Choroid plexus epithelial cell (primary cell): ENCODE data around the gene ITGB1.
"Not testable (repeated sequence)": the region's sequence is repeated elsewhere in the genome, so short reads cannot be mapped to it uniquely, and the experiment has no call there.

Experiments used
- DNase-seq: peaks from one replicate; pipeline ENCODE4 v3.0.0-alpha.2; 2010; ENCODE audit warnings: low read depth
- H3K4me3 ChIP-seq: 2 replicates; pipeline ENCODE4 v1.5.1; 2011; ENCODE audit warnings: low read depth, mild to moderate bottlenecking, control low read depth, low read length, moderate library complexity
- CTCF ChIP-seq: conservative IDR thresholded peaks from 2 replicates; pipeline ENCODE4 v1.5.1; 2011; ENCODE audit warnings: low read depth, mild to moderate bottlenecking, control low read depth, inconsistent platforms, low read length, moderate library complexity

The ITGB1 gene

GRCh38 chr10:32911285-32912016 is 46.6 kb downstream of the ITGB1 start:
- TF ChIP-seq CTCF, result no peak
- H3K4me3 ChIP-seq, result no peak overlapping the region
- no peak for DNase-seq

- H3K4me3 ChIP-seq, DNase-seq: not testable (repeated sequence)
These were observed 48.1 kb downstream of the ITGB1 start for GRCh38 chr10:32909970-32910369.

- no peak overlapping the region for H3K4me3 ChIP-seq
- no peak for DNase-seq
- no peak for TF ChIP-seq CTCF
These were observed 48.6 kb downstream of the ITGB1 start for GRCh38 chr10:32909456-32909855.

GRCh38 chr10:32906595-32906994 is 51.4 kb downstream of the ITGB1 start:
- DNase-seq, result no peak
- no peak overlapping the region for H3K4me3 ChIP-seq
- no peak for TF ChIP-seq CTCF

GRCh38 chr10:32905466-32905865 is 52.6 kb downstream of the ITGB1 start:
- no peak overlapping the region for H3K4me3 ChIP-seq
- DNase-seq, result peak; percentile 34
- TF ChIP-seq CTCF, result no peak

- no peak for DNase-seq
- TF ChIP-seq CTCF, result no peak
- no peak overlapping the region for H3K4me3 ChIP-seq
These were observed 56.2 kb downstream of the ITGB1 start for GRCh38 chr10:32901815-32902214.

- DNase-seq, H3K4me3 ChIP-seq: not testable (repeated sequence)
These were observed 62.6 kb downstream of the ITGB1 start for GRCh38 chr10:32895200-32895968.
